IMR-90 (cell line): ENCODE data around the gene PRTG. TPM values are rescaled to one million over a fixed set of nuclear protein-coding genes. Genes with fewer than 3 reads are reported as not detected.

ENCODE experiments used
- ATAC-seq: fragments of 200-7000 bp; cut with Tn5 transposase; 2 replicates; pipeline ENCODE4 v1.9.1; 2020; ENCODE audit warnings: low read depth, mild to moderate bottlenecking, moderate library complexity
- BruUV-seq: library from RNA; stranded (reverse); fragments of 400-500 nt; replicated peaks from 2 replicates; lab custom pipeline; 2021; lab: Mats Ljungman, UMichigan
- CTCF ChIA-PET: fragments of 300-600 bp; formaldehyde crosslinking; extraction: SDS; loops from one replicate; lab custom pipeline; 2021; ENCODE audit warnings: antibody characterized with exemption; lab: Yijun Ruan, JAX
- POLR2A ChIA-PET: fragments of 300-600 bp; sonication (Branson Sonifier 250); formaldehyde crosslinking; loops from one replicate; lab custom pipeline; 2022; ENCODE audit warnings: antibody characterized with exemption; ENCODE audit not compliant: unreplicated experiment; lab: Charles Lee
- DNase-seq: peaks from one replicate; pipeline ENCODE4 v3.0.0; 2013
- H2AFZ ChIP-seq: replicated peaks from 2 replicates; pipeline ENCODE3; 2013; ENCODE audit warnings: low read length, mild to moderate bottlenecking; ENCODE audit not compliant: poor library complexity
- H2AK5ac ChIP-seq: 2 replicates; pipeline ENCODE4 v1.6.1; 2013; ENCODE audit warnings: low read depth, low read length, inconsistent platforms
- H2AK9ac ChIP-seq: replicated peaks from 2 replicates; pipeline ENCODE3; 2013; ENCODE audit warnings: mild to moderate bottlenecking, low read depth, low read length, moderate library complexity; ENCODE audit not compliant: poor library complexity
- H2BK120ac ChIP-seq: 2 replicates; pipeline ENCODE4 v1.6.1; 2013; ENCODE audit warnings: low read depth, low read length, inconsistent platforms
- H2BK15ac ChIP-seq: 3 replicates; pipeline ENCODE4 v1.6.1; 2013; ENCODE audit warnings: low read depth, low read length, inconsistent platforms
- H2BK20ac ChIP-seq: 2 replicates; pipeline ENCODE4 v1.6.1; 2013; ENCODE audit warnings: low read depth, mild to moderate bottlenecking, inconsistent platforms, low read length, moderate library complexity
- H2BK5ac ChIP-seq: 2 replicates; pipeline ENCODE4 v1.6.1; 2013; ENCODE audit warnings: mild to moderate bottlenecking, low read depth, low read length, inconsistent platforms; ENCODE audit not compliant: poor library complexity, severe bottlenecking
- H3K14ac ChIP-seq: replicated peaks from 2 replicates; pipeline ENCODE4 v1.6.1; 2013; ENCODE audit warnings: low read depth, low read length, inconsistent platforms
- H3K18ac ChIP-seq: 2 replicates; pipeline ENCODE4 v1.6.1; 2013; ENCODE audit warnings: low read depth, low read length, control low read depth
- H3K23ac ChIP-seq: 2 replicates; pipeline ENCODE4 v1.6.1; 2013; ENCODE audit warnings: low read depth, low read length, inconsistent platforms
- H3K27ac ChIP-seq: 2 replicates; pipeline ENCODE4 v1.5.1; 2013; ENCODE audit warnings: mild to moderate bottlenecking, control low read depth, low read length; ENCODE audit not compliant: insufficient read depth
- H3K27me3 ChIP-seq: 2 replicates; pipeline ENCODE4 v1.6.1; 2013; ENCODE audit warnings: low read length; ENCODE audit not compliant: control insufficient read depth, insufficient read depth
- H3K36me3 ChIP-seq: 2 replicates; pipeline ENCODE4 v1.6.1; 2013; ENCODE audit warnings: low read length, mixed read lengths; ENCODE audit not compliant: control insufficient read depth, insufficient read depth
- H3K4ac ChIP-seq: 2 replicates; pipeline ENCODE4 v1.6.1; 2013; ENCODE audit warnings: low read depth, low read length, inconsistent platforms
- H3K4me1 ChIP-seq: 2 replicates; pipeline ENCODE4 v1.6.1; 2013; ENCODE audit warnings: low read length, mixed read lengths; ENCODE audit not compliant: control insufficient read depth, insufficient read depth
- H3K4me2 ChIP-seq: 2 replicates; pipeline ENCODE4 v1.6.1; 2013; ENCODE audit warnings: low read depth, mild to moderate bottlenecking, control low read depth, low read length, moderate library complexity
- H3K4me3 ChIP-seq: 2 replicates; pipeline ENCODE4 v1.5.1; 2013; ENCODE audit warnings: low read depth, mild to moderate bottlenecking, control low read depth, low read length, moderate library complexity; ENCODE audit not compliant: insufficient read depth
- H3K56ac ChIP-seq: 2 replicates; pipeline ENCODE4 v1.6.1; 2013; ENCODE audit warnings: low read length, inconsistent platforms; ENCODE audit not compliant: insufficient read depth; ENCODE audit errors: extremely low read depth
- H3K79me1 ChIP-seq, 2 experiments: 2 replicates each; pipeline ENCODE4 v1.6.1; 2013; ENCODE audit warnings: low read length in 2 of 2, inconsistent platforms in 1 of 2, low read depth in 1 of 2
- H3K9ac ChIP-seq: 2 replicates; pipeline ENCODE4 v1.6.1; 2013; ENCODE audit warnings: low read depth, low read length, control low read depth
- H3K9me1 ChIP-seq: 2 replicates; pipeline ENCODE4 v1.6.1; 2013; ENCODE audit warnings: low read length, inconsistent platforms; ENCODE audit not compliant: insufficient read depth
- H3K9me3 ChIP-seq: 2 replicates; pipeline ENCODE4 v1.6.1; 2013; ENCODE audit warnings: low read length; ENCODE audit not compliant: control insufficient read depth, insufficient read depth
- H4K20me1 ChIP-seq: 2 replicates; pipeline ENCODE4 v1.6.1; 2013; ENCODE audit warnings: low read length, inconsistent platforms; ENCODE audit not compliant: insufficient read depth
- H4K5ac ChIP-seq: 2 replicates; pipeline ENCODE4 v1.6.1; 2013; ENCODE audit warnings: mild to moderate bottlenecking, low read depth, low read length, control low read depth
- H4K8ac ChIP-seq, 2 experiments: 2 replicates each; pipeline ENCODE4 v1.6.1; 2013; ENCODE audit warnings: low read depth in 2 of 2, low read length in 2 of 2, control low read depth in 1 of 2, inconsistent platforms in 1 of 2
- H4K91ac ChIP-seq: 2 replicates; pipeline ENCODE4 v1.6.1; 2013; ENCODE audit warnings: low read depth, low read length, inconsistent platforms; ENCODE audit not compliant: insufficient read depth
- BHLHE40 ChIP-seq: fragments of 150-350 bp; IDR thresholded peaks from 2 replicates; pipeline ENCODE4 v1.6.1; 2016; ENCODE audit warnings: mild to moderate bottlenecking, low read depth, low read length
- CEBPB ChIP-seq: IDR thresholded peaks from 2 replicates; pipeline ENCODE4 v1.6.1; 2012; ENCODE audit warnings: low read depth, low read length, improper control_type of control experiment
- CHD1 ChIP-seq: IDR thresholded peaks from 2 replicates; pipeline ENCODE4 v1.6.1; 2012; ENCODE audit warnings: low read depth, low read length, improper control_type of control experiment
- CTCF ChIP-seq: conservative IDR thresholded peaks from 2 replicates; pipeline ENCODE4 v1.5.1; 2012; ENCODE audit warnings: mild to moderate bottlenecking, low read depth, low read length, improper control_type of control experiment
- ELK1 ChIP-seq: fragments of 150-350 bp; IDR thresholded peaks from 2 replicates; pipeline ENCODE4 v1.6.1; 2016; ENCODE audit warnings: low read depth, mild to moderate bottlenecking, low read length, moderate library complexity, borderline replicate concordance
- FOS ChIP-seq: fragments of 150-350 bp; IDR thresholded peaks from 2 replicates; pipeline ENCODE4 v1.6.1; 2016; ENCODE audit warnings: low read depth, low read length
- MAFK ChIP-seq: IDR thresholded peaks from 2 replicates; pipeline ENCODE4 v1.6.1; 2012; ENCODE audit warnings: low read depth, low read length, improper control_type of control experiment
- MAZ ChIP-seq: IDR thresholded peaks from 2 replicates; pipeline ENCODE4 v1.6.1; 2012; ENCODE audit warnings: low read depth, mild to moderate bottlenecking, low read length, improper control_type of control experiment, moderate library complexity, borderline replicate concordance
- MXI1 ChIP-seq: IDR thresholded peaks from 2 replicates; pipeline ENCODE4 v1.6.1; 2012; ENCODE audit warnings: low read depth, mild to moderate bottlenecking, low read length, moderate library complexity, borderline replicate concordance
- NFE2L2 ChIP-seq: fragments of 150-350 bp; IDR thresholded peaks from 2 replicates; pipeline ENCODE4 v1.6.1; 2016; ENCODE audit warnings: low read depth, mild to moderate bottlenecking, low read length
- POLR2A ChIP-seq: IDR thresholded peaks from 2 replicates; pipeline ENCODE4 v1.6.1; 2012; ENCODE audit warnings: mild to moderate bottlenecking, low read depth, low read length
- RAD21 ChIP-seq: IDR thresholded peaks from 2 replicates; pipeline ENCODE4 v1.6.1; 2012; ENCODE audit warnings: low read length, improper control_type of control experiment
- RCOR1 ChIP-seq: IDR thresholded peaks from 2 replicates; pipeline ENCODE4 v1.6.1; 2012; ENCODE audit warnings: mild to moderate bottlenecking, low read length, improper control_type of control experiment; ENCODE audit not compliant: insufficient replicate concordance
- RFX5 ChIP-seq: IDR thresholded peaks from 2 replicates; pipeline ENCODE4 v1.8.0; 2012; ENCODE audit warnings: low read depth, mild to moderate bottlenecking, low read length, moderate library complexity
- SMC3 ChIP-seq: fragments of 150-350 bp; IDR thresholded peaks from 2 replicates; pipeline ENCODE4 v1.6.1; 2016; ENCODE audit warnings: low read depth, mild to moderate bottlenecking, antibody characterized with exemption, low read length, moderate library complexity
- USF2 ChIP-seq: fragments of 150-350 bp; IDR thresholded peaks from 2 replicates; pipeline ENCODE4 v1.6.1; 2017; ENCODE audit warnings: mild to moderate bottlenecking, antibody characterized with exemption, low read length, low read depth
- WGBS, 2 experiments: methylation state at CpG; one replicate each; pipeline versions ENCODE4 v1.1.5 to v1.1.7; 2013; ENCODE audit warnings: missing lambda C conversion rate in 2 of 2; ENCODE audit not compliant: insufficient read length in 1 of 2; ENCODE audit errors: extremely low coverage in 2 of 2; 5-methylcytosine and 5-hydroxymethylcytosine counted together
- dilution Hi-C: fragments of 300-500 bp; cut with HindIII; formaldehyde crosslinking; loops from one replicate; pipeline ENCODE4 v1.14.3; 2018; ENCODE audit warnings: low sequenced_read_pairs; ENCODE audit not compliant: unreplicated experiment
- in situ Hi-C: fragments of 300-500 bp; cut with MboI; formaldehyde crosslinking; loops from 3 replicates; pipeline ENCODE4 v1.14.3; 2019; ENCODE audit warnings: low sequenced_read_pairs, inconsistent platforms, mixed read lengths
- intact Hi-C: fragments of 100-400 bp; cut with micrococcal nuclease; formaldehyde crosslinking; loops from 2 replicates; pipeline ENCODE4 v1.10.0; 2022
- polyA plus RNA-seq, 3 experiments: library from polyadenylated mRNA; depleted of rRNA; stranded (reverse); fragments of >200 nt; gene quantifications; 2 replicates each; pipeline ENCODE4 v1.2.3, GENCODE V29; 2012; ENCODE audit warnings: low replicate concordance in 1 of 3
- total RNA-seq: library from RNA; depleted of rRNA; stranded (reverse); fragments of >200 nt; gene quantifications from 2 replicates; pipeline ENCODE4 v1.2.3, GENCODE V29; 2012

The PRTG gene
- total and polyA plus RNA-seq, 2 of the 4 experiments (the other 2 are of a cell fraction), result 0.99 to 1.4 TPM

- no TSS peak for BruUV-seq
- peak overlapping the region; percentile 68 for H2AFZ ChIP-seq
- peak overlapping the region; percentile 26; the same call in 1 of the 2 replicates for H2BK120ac ChIP-seq
- no peak overlapping the region for H2BK5ac ChIP-seq
- no peak overlapping the region for H2BK15ac ChIP-seq
- no peak overlapping the region; the same call in 1 of the 2 replicates for H4K91ac ChIP-seq
- no peaks in the 10 kb centered on the region for H3K9me1 ChIP-seq
- DNase-seq, result no peak
- H3K4me3 ChIP-seq, result no peak overlapping the region
- ChIA-PET CTCF (interaction anchor here (0.6 to 0.7 kb wide), 2 partner anchors 18 to 192 kb away, joined by 3 to 5 read pairs; no protein-coding TSS in a partner anchor), POLR2A (no interaction called here)
- H2AK5ac ChIP-seq, result peak overlapping the region; percentile 66; the same call in 1 of the 2 replicates
- H2BK20ac ChIP-seq, result no peak overlapping the region
- peak overlapping the region; percentile 53 for H3K23ac ChIP-seq
- no peak overlapping the region for H3K4ac ChIP-seq
- H3K18ac ChIP-seq, result no peak overlapping the region
- WGBS, 2 experiments, result 83% methylated on average over 4 of the region's 10 CpGs; no CpG with 5 or more reads in 1 of the 2 experiments
- peaks cover 5 to 21% of the 10 kb centered on the region in 2 experiments; a peak in 3 of 4 replicates for H3K79me1 ChIP-seq
- no peaks in the 10 kb centered on the region for H3K36me3 ChIP-seq
- dilution Hi-C loops, result no loop called here
- TF ChIP-seq NFE2L2 (no peak), CTCF (no peak), MAFK (no peak), BHLHE40 (no peak), ELK1 (no peak), RAD21 (no peak), MAZ (no peak), SMC3 (no peak), POLR2A (no peak), USF2 (no peak), RCOR1 (no peak), RFX5 (no peak), CHD1 (no peak), MXI1 (no peak), FOS (no peak), CEBPB (no peak)
- peak overlapping the region; percentile 35 to 46; a peak in 2 of 4 replicates for H4K8ac ChIP-seq
- in situ Hi-C loops, result no loop called here
- H3K14ac ChIP-seq, result 0 out of 2 replicates have a peak overlapping the region, but pooled peaks have one; percentile 83
- H3K4me1 ChIP-seq, result peaks cover 3% of the 10 kb centered on the region; the same call in 1 of the 2 replicates
- no peaks in the 10 kb centered on the region for H3K27me3 ChIP-seq
- intact Hi-C loops, result no loop called here
- no peak overlapping the region for H3K56ac ChIP-seq
- H3K27ac ChIP-seq, result no peak overlapping the region
- no peak for ATAC-seq
- H3K9me3 ChIP-seq, result no peaks in the 10 kb centered on the region
- H4K5ac ChIP-seq, result no peak overlapping the region
- H3K9ac ChIP-seq, result no peak overlapping the region
- 0 out of 2 replicates have a peak overlapping the region, but pooled peaks have one; percentile 23 for H3K4me2 ChIP-seq
- 0 out of 2 replicates have a peak, but pooled peaks cover 7% of the 10 kb centered on the region for H4K20me1 ChIP-seq
- H2AK9ac ChIP-seq, result peak overlapping the region; percentile 74
Observed at GRCh38 chr15:55589287-55589686, 153.7 kb downstream of the PRTG start.
